T-helper 1 cell (primary cell): Measurements from ENCODE around the gene ZNF561.
A peak's percentile ranks its signal among the peaks of the same experiment; 100 is the strongest.
"Not testable (repeated sequence)": the region's sequence is repeated elsewhere in the genome, so short reads cannot be mapped to it uniquely, and the experiment has no call there.

Experiments used
- DNase-seq, 5 donors: peaks; one replicate each; pipeline ENCODE4 v3.0.0-alpha.2; 2012 to 2020
- total RNA-seq, 4 donors: gene quantifications; one replicate each; lab custom pipeline; 2026; lab: John Stamatoyannopoulos, UW

Gene ZNF561
- total RNA-seq: 29.8 to 35.3 (median 33.1) reads per million in 4 donors

DNA sequence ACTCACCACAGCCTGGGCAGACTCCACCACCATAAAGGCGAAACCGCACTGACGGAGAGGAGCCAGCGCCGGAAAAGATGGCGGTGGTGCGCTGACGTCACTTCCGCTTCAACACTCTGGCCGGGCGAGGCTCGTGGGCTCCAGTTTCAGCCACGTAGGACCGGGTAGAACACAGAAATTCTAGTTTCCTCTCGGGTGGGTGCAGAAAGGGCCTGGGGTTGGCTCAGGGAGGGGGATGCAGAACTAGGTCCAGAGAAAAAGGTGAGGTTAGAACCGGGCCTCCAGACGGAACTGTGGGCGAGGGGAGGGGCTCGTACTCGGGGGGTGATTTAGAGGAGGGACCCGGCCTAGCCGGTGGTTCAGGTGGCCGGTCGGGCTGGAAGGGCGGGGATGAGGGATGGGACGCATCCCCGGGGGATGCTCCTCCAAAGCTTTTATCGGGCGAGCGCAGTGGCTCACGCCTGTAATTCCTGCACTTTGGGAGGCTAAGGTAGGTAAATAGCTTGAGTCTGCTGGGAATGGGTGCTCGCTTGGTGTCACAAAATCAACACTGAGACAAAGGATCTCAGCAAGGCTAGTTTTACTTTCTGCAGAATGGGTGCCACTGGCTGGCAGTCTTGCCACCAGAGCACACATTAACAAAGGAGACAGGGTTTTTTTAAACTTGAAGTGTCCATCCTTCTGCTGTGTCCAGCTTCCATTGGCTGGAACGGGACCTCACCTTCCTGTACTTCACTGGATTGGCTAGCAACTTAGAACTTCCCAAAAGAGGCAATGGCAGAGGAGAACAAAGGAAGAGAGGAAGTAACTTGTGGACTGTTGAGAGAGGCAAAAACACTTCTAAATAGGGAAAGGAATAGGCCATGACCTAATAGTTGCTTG is at the start of gene ZNF561:
ZNF561 (minus strand) TSS at position 77 of the 882 bp plus-strand sequence. CDS start 1,776 bp downstream, outside the sequence.
- DNase-seq: peak; percentile 73 to 90 (median 85)

DNA sequence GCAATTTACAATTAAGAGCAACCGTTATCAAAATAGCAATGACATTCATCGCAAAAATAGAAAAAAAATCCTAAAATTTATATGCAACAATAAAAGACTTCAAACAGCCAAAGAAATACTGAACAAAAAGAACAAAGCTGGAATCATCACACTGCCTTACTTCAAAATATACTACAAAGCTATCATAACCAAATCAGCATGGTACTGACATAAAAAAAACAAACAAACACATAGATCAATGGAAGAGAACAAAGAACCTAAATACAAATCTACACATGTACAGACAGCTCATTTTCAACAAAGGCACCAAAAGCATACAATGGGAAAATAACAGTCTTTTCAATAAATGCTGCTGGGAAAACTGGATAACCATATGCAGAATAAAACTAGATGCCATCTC is 47.5 kb upstream of the ZNF561 start:
- no peak for DNase-seq

DNA sequence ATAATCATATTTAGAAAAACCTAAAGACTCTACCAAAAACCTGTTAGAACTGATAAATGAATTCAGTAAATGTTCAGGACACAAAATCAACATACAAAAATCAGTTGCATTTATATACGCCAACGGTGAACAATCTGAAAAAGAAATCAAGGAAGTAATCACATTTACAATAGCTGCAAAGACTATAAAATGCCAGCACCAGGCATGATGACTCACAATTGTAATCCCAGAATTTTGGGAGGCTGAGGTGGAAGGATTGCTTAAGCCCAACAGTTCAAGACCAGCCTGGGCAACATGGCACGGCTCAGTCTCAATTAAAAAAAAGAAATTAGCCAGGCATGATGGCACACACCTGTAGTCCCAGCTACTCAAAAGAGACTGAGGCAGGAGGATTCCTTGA is 46.9 kb upstream of the ZNF561 start:
- no peak for DNase-seq

DNA sequence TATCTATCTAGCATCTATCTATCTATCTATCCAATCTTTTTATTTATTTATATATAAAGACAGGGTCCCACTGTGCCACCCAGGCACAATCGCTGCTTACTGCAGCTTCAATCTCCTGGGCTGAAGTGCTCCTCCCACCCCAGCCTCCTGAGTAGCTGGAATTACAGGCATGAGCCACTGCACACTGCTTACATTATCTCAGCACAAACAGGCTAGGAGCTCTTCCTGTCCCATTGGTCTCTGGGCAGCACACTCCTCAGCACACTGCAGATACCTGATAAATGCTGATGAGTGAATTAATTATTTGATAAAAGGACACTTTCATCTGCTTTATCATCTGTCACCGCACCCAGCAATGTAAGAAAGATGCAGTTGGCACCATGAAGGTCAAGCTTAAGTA is 37.7 kb upstream of the ZNF561 start:
- no peak for DNase-seq

DNA sequence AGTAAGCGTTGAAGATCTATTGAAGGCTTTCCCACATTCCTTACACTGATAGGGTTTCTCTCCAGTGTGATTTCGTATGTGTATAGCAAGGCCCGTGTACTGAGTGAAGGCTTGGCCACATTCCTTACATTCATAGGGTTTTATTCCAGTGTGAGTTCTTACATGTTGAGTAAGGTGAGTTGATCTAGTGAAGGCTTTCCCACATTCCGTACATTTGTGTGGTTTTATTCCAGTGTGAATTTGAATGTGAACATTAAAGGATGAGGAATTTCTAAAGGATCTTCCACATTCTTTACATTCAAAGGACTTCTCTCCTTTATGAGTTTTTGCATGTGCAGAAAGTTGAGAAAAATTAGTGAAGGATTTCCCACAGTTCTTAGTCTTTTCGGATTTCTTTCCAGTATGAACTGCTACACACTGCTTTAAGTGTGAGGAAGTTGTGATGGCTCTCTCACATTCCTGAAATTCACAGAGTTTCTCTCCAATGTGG is 32.1 kb upstream of the ZNF561 start:
- not testable (repeated sequence) for DNase-seq

DNA sequence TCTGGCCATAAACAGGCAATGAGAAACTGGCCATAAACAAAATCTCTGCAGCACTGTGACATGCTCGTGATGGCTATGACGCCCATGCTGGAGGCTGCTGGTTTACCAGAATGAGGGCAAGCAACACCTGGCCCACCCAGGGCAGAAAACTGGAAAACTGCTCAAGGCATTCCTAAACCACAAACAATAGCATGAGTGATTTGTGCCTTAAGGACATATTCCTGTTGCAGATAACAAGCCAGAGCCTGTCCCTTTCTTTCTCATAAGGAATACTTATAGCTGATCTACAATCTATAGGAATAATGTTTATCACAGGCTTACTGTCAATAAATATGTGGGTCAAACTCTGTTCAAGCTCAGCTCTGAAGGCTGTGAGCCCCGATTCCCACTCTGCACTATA is 30.4 kb upstream of the ZNF561 start:
- DNase-seq: not testable (repeated sequence)

DNA sequence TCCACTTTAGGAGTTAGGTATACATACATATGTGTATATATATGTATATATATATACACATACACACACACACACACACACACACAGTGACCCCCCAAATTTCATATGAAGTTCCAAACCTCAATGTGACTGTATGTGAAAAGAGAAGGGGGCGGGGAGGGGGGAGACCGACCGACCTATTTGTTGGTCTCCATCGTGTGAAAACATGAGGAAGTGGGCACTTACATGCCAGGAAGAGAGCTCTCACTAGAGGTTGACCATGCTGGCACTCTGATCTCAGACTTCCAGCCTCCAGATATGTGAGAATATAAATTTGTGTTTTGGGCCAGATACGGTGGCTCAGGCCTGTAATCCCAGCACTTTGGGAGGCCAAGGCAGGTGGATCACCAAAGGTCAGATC is 29.3 kb upstream of the ZNF561 start:
- DNase-seq: no peak

DNA sequence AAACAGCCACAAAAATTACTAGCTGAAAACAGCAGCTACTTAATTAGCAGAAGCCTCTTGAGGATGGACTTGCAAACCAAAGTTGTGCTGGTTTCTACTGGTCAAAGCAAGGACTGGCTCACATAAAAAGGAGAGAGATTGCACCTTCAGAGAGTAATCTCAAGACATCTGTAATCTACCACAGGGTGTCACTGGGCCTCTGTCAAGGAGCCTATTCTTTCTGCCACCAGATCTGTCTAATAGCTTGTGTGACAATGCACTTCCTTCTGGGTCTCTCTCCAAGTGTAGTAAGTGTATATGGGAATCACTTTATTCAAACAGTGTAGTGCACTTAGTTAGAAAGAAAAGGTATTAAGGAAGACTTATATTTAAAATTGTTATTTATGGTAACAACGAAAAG is 24.4 kb upstream of the ZNF561 start:
- DNase-seq: no peak

DNA sequence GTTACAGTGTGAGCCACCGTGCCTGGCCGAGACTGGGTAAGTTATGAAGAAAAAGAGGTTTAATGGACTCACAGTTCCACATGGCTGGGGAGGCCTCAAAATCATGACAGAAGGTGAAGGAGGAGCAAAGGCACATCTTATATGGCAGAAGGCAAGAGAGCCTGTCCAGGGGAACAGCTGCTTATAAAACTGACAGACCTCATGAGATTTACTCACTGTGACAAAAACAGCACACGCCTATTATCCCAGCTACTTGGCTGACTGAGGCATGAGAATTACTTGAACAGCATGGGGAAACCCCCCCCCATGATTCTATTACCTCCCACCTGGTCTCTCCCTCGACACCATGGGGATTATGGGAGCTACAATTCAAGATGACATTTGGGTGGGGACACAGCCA is 23.4 kb upstream of the ZNF561 start:
- DNase-seq: no peak

DNA sequence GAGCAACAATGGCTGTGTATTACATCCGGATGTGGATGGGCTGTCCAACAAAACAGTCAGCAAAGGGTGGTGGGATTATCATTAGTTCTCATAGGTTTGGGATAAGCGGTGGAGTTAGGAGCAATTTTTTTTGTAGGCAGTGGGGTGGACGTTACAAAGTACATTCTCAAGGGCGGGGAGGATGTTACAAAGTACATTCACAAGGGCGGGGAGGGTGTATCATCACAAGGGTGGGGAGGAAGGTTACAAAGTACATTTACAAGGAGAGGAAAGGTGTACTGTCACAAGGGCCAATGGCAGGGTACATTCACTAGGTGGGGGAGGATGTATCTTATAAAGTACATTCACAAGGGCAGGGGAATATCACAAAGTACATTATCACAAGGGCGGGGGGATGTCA is 20.8 kb upstream of the ZNF561 start:
- DNase-seq: no peak

DNA sequence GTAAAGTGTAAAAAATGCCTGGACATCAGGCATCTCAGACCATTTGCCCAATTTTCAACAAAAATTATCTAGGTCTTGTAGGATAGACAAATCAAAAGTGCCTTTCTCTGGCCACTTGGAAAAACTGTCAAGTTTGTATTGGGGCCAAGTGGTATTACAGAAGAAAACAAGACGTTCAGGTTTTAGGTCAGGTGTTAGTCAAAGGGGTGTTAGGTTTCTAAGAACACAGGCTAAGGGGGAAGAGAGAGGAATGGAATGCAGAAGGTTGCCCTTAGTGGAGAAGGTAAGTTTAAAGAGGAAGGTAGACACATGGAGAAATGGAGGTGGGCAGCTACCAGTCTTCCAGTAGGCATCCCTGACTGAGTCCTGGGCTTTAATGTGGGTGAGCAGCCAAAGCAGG is 19.9 kb upstream of the ZNF561 start:
- DNase-seq: no peak

DNA sequence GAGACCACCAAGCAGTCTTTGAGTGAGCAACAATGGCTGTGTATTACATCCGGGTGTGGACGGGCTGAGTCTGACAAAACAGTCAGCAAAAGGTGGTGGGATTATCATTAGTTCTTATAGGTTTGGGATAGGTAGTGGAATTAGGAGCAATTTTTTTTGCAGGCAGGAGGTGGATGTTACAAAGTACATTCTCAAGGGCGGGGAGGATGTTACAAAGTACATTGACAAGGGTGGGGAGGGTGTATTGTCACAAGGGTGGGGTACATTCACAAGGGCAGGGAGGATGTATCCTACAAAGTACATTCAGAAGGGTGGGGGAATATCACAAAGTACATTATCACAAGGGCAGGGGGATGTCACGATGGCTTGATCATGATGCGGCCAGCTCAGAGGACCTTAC is 15.0 kb upstream of the ZNF561 start:
- DNase-seq: no peak

DNA sequence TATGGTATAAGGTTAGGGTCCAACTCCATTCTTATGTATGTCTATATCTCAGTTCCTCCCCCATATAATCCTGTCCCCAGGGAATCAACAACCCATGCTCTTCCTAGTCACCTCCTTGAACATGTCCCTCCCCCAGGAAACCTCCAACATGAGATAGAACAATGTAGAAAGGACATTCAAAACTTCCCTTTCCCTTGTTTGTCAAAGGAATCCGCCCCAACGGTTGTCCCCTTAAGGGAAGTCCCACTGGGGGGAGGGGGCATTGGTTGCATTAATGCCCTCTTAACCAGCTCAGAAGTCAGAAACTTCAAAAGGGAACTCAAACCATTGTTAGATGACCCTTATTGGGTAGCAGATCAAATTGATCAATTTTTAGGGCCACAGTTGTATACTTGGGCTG is 6.8 kb upstream of the ZNF561 start:
- DNase-seq: no peak

DNA sequence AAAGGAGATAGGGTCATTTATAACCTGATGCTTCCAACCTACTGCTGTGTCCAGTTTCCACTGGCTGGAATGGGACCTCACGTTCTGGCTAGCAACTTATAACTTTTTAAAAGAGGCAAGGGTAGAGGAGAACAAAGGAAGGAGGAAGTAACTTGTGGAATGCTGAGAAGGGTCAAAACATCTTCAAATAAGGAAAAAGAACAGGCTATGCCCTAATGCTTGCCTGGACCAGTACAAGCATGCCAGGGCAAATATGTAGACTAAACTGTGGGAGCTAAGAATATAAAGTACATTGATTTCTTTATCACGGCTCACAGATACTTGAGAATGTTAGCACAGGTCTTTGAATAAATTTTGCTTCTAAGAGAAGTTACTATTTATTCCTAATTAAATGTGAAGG is 1.5 kb upstream of the ZNF561 start:
- no peak for DNase-seq

DNA sequence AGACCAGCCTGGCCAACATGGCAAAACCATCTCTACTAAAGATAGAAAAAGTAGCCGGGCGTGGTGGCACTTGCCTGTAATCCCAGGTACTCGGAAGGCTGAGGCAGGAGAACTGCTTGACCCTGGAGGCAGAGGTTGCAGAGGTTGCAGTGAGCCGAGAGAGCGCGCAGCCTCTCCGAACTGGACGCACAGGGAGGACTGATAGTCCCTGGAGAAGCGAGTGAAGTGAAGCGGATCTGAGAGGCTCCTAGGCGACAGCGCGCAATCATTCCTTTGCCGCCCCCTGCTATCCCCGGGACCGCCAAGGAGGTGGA is 233 bp downstream of the ZNF561 start:
- no peak for DNase-seq

DNA sequence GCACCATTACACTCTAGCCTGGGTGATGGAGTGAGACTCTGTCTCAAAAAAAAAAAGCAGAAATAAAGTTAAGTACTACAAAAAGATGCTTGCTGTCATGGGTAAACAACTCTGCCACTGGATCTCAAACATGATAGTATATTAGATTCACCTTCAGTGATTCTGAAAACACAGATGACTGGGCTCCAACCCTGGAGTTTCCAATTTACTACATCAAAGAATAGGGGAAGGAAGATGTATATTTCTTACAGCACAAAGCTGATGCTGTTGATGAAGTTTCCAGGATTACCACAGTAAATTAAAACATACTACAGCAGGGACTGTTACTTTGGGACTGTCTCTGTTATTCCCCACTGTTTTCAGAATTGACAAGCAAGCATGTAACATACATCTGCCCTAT is 5.2 kb downstream of the ZNF561 start:
- DNase-seq: no peak

DNA sequence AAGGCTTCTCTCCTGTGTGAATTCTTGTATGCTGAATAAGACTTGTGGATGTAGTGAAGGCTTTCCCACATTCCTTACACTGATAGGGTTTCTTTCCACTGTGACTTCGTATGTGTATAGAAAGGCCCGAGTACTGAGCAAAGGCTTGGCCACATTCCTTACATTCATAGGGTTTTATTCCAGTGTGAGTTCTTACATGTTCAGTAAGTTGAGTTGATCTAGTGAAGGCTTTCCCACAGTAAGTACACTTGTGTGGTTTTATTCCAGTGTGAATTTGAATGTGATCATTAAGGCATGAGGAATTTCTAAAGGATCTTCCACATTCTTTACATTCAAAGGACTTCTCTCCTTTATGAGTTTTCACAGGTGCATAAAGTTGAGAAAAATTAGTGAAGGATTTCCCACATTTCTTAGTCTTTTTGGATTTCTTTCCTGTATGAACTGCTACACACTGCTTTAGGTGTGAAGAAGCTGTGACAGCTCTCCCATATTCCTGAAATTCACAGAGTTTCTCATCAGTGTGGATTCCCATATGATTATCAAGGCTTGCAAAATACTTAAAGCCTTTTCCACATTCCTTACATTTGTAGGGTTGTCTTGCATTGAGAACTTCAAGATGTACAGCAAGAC is 10.4 kb downstream of the ZNF561 start:
- DNase-seq: no peak

DNA sequence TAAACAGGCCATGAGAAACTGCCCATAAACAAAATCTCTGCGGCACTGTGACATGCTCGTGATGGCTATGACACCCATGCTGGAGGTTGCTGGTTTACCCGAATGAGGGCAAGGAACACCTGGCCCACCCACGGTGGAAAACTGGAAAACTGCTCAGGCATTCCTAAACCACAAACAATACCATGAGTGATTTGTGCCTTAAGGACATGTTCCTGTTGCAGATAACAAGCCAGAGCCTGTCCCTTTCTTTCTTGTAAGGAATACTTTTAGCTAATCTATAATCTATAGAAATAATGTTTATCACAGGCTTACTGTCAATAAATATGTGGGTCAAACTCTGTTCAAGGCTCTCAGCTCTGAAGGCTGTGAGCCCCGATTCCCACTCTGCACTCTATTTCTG is 12.1 kb downstream of the ZNF561 start:
- DNase-seq: no peak

DNA sequence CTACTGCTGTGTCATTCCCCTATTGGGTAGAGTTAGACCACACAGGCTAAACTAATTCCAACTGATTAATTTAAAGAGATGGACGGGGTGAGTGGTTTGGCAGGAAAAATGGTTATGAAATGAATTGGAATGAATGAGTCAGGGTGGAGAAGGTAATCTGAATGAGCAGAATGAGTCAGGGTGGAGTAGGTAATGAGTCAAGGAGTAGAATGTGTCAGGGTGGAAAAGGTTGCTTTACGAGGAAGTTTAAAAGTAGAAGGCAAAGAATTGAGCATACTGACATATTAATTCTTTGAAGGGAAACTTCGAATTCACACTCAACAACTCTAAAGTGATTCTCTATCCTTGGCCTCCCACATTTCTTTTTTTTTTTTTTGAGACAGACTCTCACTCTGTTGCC is 24.0 kb downstream of the ZNF561 start:
- no peak for DNase-seq

DNA sequence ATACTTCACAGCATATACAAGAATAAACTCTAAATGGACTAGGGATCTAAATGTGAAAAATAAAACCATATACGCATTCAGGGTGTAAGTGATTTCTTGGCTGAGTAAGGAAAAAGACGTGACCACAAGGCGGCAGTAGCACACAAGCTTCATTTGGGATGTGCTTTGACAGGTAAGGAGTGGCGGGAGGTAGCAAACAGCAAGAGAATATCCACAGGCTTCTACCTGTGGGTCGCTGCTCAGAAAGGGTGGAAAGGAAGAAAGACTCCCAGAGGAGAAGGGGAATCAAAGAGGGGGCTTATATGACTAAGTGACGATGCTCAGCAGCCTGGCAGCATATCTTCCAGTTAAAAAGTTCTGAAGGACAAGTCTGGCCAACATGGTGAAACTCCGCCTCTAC is 34.3 kb downstream of the ZNF561 start:
- DNase-seq: peak; percentile 31 to 70 (median 53)

DNA sequence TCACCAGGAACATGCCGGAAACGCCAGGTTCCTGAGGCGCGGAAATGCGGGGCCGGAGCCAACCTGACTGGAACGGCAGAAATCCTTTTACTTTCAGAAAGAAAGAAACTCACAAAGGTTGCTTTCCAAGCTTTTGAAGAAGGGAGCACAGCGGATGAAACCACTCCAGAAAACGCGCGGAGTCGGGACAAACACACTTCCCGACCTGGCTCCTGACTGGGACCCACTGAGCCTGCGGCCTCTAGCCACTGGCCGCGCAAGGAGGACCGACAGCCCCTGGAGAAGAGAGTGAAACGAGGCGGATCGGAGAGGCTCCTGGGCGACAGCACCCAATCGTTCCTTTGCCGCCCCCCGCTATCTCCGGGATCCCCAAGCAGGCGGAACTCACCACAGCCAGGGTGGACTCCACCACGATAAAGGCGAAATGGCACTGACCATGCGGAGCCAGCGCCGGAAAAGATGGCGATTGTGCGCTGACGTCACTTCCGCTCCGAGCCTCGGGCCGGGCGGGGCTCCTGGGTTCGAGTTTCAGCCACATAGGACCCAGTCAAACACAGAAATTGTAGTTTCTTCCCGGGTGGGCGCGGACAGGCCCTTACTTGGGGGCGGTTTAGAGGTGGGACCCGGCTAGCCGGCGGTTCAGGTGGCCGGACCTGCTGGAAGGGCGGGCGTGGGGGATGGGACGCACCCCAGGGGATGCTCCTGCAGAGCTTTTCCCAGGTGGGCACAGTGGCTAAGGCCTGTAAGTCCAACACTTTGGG is 36.8 kb downstream of the ZNF561 start, which contains the start of gene ZNF121:
ZNF121 (minus strand) TSS at position 432 of the 761 bp plus-strand sequence. CDS start 16,407 bp downstream, outside the sequence.
- DNase-seq: peak; percentile 56 to 84 (median 69)

DNA sequence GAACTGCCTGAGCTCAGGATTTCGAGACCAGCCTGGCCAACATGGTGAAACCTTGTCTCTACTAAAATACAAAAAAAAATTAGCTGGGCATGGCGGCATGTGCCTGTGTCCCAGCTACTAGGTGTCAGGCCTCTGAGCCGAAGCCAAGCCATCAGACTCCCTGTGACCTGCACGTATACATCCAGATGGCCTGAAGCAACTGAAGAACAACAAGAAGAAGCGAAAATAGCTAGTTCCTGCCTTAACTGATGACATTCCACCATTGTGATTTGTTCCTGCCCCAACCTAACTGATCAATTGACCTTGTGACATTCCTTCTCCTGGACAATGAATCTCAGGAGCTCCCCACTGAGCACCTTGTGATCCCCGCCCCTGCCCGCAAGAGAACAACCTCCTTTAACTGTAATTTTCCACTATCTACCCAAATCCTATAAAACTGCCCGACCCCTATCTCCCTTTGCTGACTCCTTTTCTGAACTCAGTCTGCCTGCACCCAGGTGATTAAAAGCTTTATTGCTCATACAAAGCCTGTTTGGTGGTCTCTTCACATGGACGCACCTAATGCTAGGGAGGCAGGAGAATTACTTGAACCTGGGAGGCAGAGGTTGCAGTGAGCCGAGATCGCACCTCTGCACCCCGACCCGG is 38.8 kb downstream of the ZNF561 start:
- not testable (repeated sequence) for DNase-seq

DNA sequence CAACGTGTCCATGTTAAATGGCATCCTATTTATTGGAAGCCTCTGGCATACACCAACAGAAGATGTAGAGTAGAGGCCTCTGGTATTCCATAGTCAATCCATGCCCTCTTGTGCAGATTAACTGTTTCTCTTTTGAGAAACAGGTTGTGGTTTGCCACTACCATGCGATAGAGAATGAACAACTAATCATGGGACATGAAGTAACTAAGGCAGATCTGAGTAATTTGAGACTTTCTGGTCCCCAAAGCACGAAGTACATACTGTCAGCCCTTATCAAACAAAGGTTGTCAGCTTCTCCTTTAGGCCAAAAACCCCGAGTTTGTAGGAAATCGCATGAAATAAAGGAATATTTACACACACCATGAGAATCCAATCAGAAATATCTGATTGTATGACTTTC is 40.3 kb downstream of the ZNF561 start:
- no peak for DNase-seq
